ENCODE measurements around the gene SDHD. TPM values are rescaled to one million over a fixed set of nuclear protein-coding genes. Genes with fewer than 3 reads are reported as not detected.

SDHD gene
- total and polyA plus RNA-seq, 2 donors (not counting 3 experiments of a cell fraction or from before 2014, with no cell fraction given): 72.3 to 169 TPM

GRCh38 chr11:112097734-112098528 is 11.3 kb downstream of the SDHD start:
- no peaks in the 10 kb centered on the region for H4K20me1 ChIP-seq (replicated peaks; ENCODE audit: control insufficient read depth, extremely low read depth, insufficient read depth, low read length)
- H3K4me3 ChIP-seq (replicated peaks in 1 of 3; ENCODE audit: insufficient read depth in 1 of 3, low read depth in 1 of 3, low read length in 3 of 3): no peak overlapping the region
- DNase-seq (ENCODE audit: low read depth, low spot score) (no peak), FAIRE-seq (no peak)
- peaks cover 0 to 3% of the 10 kb centered on the region in 2 experiments for H3K36me3 ChIP-seq (ENCODE audit: control insufficient read depth in 2 of 2, extremely low read depth in 1 of 2, insufficient read depth in 2 of 2, low read length in 2 of 2)
- intact Hi-C loops (cut with micrococcal nuclease) (no loop called here), dilution Hi-C loops (cut with MboI; ENCODE audit: extremely low pct_ligation_motif_present, low sequenced_read_pairs) (no loop called here)
- H2AFZ ChIP-seq (ENCODE audit: low read depth, low read length): no peak overlapping the region
- H3K9me3 ChIP-seq (replicated peaks; ENCODE audit: control insufficient read depth, insufficient read depth, low read length): no peaks in the 10 kb centered on the region
- H3K79me2 ChIP-seq (ENCODE audit: control insufficient read depth, insufficient read depth, low read length): no peaks in the 10 kb centered on the region
- TF ChIP-seq POLR2AphosphoS5 (IDR thresholded peaks at IDR 0.05; ENCODE audit: insufficient read depth, low read depth, low read length) (no peak), MYC (IDR thresholded peaks at IDR 0.05; ENCODE audit: low read depth, low read length) (no peak)
- TF ChIP-seq, protein P1, sequence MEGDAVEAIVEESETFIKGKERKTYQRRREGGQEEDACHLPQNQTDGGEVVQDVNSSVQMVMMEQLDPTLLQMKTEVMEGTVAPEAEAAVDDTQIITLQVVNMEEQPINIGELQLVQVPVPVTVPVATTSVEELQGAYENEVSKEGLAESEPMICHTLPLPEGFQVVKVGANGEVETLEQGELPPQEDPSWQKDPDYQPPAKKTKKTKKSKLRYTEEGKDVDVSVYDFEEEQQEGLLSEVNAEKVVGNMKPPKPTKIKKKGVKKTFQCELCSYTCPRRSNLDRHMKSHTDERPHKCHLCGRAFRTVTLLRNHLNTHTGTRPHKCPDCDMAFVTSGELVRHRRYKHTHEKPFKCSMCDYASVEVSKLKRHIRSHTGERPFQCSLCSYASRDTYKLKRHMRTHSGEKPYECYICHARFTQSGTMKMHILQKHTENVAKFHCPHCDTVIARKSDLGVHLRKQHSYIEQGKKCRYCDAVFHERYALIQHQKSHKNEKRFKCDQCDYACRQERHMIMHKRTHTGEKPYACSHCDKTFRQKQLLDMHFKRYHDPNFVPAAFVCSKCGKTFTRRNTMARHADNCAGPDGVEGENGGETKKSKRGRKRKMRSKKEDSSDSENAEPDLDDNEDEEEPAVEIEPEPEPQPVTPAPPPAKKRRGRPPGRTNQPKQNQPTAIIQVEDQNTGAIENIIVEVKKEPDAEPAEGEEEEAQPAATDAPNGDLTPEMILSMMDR (IDR thresholded peaks at IDR 0.05; ENCODE audit: extremely low read depth in 1 of 2, insufficient read depth in 1 of 2, low read depth in 1 of 2, low read length in 2 of 2): no peak
- H3K9me1 ChIP-seq (replicated peaks; ENCODE audit: control insufficient read depth, extremely low read depth, insufficient read depth, low read length): no peaks in the 10 kb centered on the region
- no peak overlapping the region for H3K4me2 ChIP-seq (ENCODE audit: insufficient read depth, low read length)
- no peaks in the 10 kb centered on the region for H3K27me3 ChIP-seq (ENCODE audit: control insufficient read depth in 2 of 2, insufficient read depth in 2 of 2, low read length in 2 of 2)
- BruUV-seq (replicated peaks): no TSS peak
- ChIA-PET POLR2A (no interaction called here), CTCF (interaction anchor here (1.2 to 4.2 kb wide), 3 partner anchors 16 to 78 kb away, joined by 3 to 18 read pairs (median 3); partner anchors contain the start of gene BCO2)
- no peak overlapping the region for H3K27ac ChIP-seq (ENCODE audit: insufficient read depth, low read depth, low read length)
- no peak overlapping the region for H3K9ac ChIP-seq (replicated peaks; ENCODE audit: extremely low read depth, insufficient read depth, low read length)
- H3K4me1 ChIP-seq (ENCODE audit: control insufficient read depth, extremely low read depth, insufficient read depth, low read length): no peaks in the 10 kb centered on the region

- intact Hi-C loops (cut with micrococcal nuclease): no loop called here
- no peak overlapping the region for H2AFZ ChIP-seq (ENCODE audit: low read depth, low read length)
- FAIRE-seq: no peak
- no peaks in the 10 kb centered on the region for H3K79me2 ChIP-seq (ENCODE audit: control insufficient read depth, insufficient read depth, low read length)
- dilution Hi-C loops (cut with MboI; ENCODE audit: extremely low pct_ligation_motif_present, low sequenced_read_pairs): no loop called here
- DNase-seq (ENCODE audit: low read depth, low spot score): no peak
- ChIA-PET POLR2A (no interaction called here), CTCF (interaction anchor here (0.7 to 4.2 kb wide), 2 partner anchors 13 to 17 kb away, joined by 3 to 18 read pairs; no protein-coding TSS in a partner anchor)
- no peak overlapping the region for H3K4me2 ChIP-seq (ENCODE audit: insufficient read depth, low read length)
- TF ChIP-seq MYC (IDR thresholded peaks at IDR 0.05; ENCODE audit: low read depth, low read length) (no peak), MAX (IDR thresholded peaks at IDR 0.05; ENCODE audit: insufficient read depth, insufficient read length) (no peak), POLR2AphosphoS5 (IDR thresholded peaks at IDR 0.05; ENCODE audit: insufficient read depth, low read depth, low read length) (no peak), EZH2 (IDR thresholded peaks at IDR 0.05; ENCODE audit: borderline replicate concordance, low read depth, low read length, severe bottlenecking) (no peak), GATA2 (IDR thresholded peaks at IDR 0.05; ENCODE audit: insufficient read depth, insufficient read length, low read depth, low read length) (no peak), JUN (IDR thresholded peaks at IDR 0.05; ENCODE audit: borderline replicate concordance, insufficient read depth, insufficient read length, low read depth) (no peak)
- no TSS peak for BruUV-seq (replicated peaks)
- H4K20me1 ChIP-seq (replicated peaks; ENCODE audit: control insufficient read depth, extremely low read depth, insufficient read depth, low read length): no peaks in the 10 kb centered on the region
- H3K9me3 ChIP-seq (replicated peaks; ENCODE audit: control insufficient read depth, insufficient read depth, low read length): no peaks in the 10 kb centered on the region
- H3K9ac ChIP-seq (replicated peaks; ENCODE audit: extremely low read depth, insufficient read depth, low read length): no peak overlapping the region
- H3K36me3 ChIP-seq (ENCODE audit: control insufficient read depth in 2 of 2, extremely low read depth in 1 of 2, insufficient read depth in 2 of 2, low read length in 2 of 2): peaks cover 0 to 3% of the 10 kb centered on the region in 2 experiments
- no peaks in the 10 kb centered on the region for H3K27me3 ChIP-seq (ENCODE audit: control insufficient read depth in 2 of 2, insufficient read depth in 2 of 2, low read length in 2 of 2)
- no peak overlapping the region for H3K4me3 ChIP-seq (replicated peaks in 1 of 3; ENCODE audit: insufficient read depth in 1 of 3, low read depth in 1 of 3, low read length in 3 of 3)
- no peaks in the 10 kb centered on the region for H3K4me1 ChIP-seq (ENCODE audit: control insufficient read depth, extremely low read depth, insufficient read depth, low read length)
- H3K27ac ChIP-seq (ENCODE audit: insufficient read depth, low read depth, low read length): no peak overlapping the region
- no peaks in the 10 kb centered on the region for H3K9me1 ChIP-seq (replicated peaks; ENCODE audit: control insufficient read depth, extremely low read depth, insufficient read depth, low read length)
These were observed 13.8 kb downstream of the SDHD start for GRCh38 chr11:112100462-112100861.
